DOHH2 (cell line): ENCODE results near the gene WARS2.

Source experiments
- H3F3A ChIP-seq: fragments of 200-600 bp; sonication (generic), shearing (Covaris generic); 2 replicates; pipeline ENCODE4 v1.6.0; 2016; ENCODE audit warnings: antibody characterized with exemption, mild to moderate bottlenecking; ENCODE audit not compliant: control insufficient read depth, insufficient read depth
- H3K27ac ChIP-seq: fragments of 200-600 bp; sonication (generic); 2 replicates; pipeline ENCODE4 v1.5.1; 2014; ENCODE audit warnings: low read depth, mild to moderate bottlenecking, low read length, moderate library complexity
- H3K27me3 ChIP-seq: fragments of 200-600 bp; sonication (generic); 2 replicates; pipeline ENCODE4 v1.6.1; 2014; ENCODE audit warnings: mild to moderate bottlenecking, low read length, mixed read lengths; ENCODE audit not compliant: control insufficient read depth
- H3K36me3 ChIP-seq: fragments of 200-600 bp; sonication (generic); 2 replicates; pipeline ENCODE4 v1.6.1; 2014; ENCODE audit warnings: mild to moderate bottlenecking, low read length, moderate library complexity, mixed read lengths; ENCODE audit not compliant: control insufficient read depth
- H3K4me1 ChIP-seq: fragments of 200-600 bp; sonication (generic); 2 replicates; pipeline ENCODE4 v1.6.1; 2014; ENCODE audit warnings: mild to moderate bottlenecking, low read length, mixed read lengths; ENCODE audit not compliant: control insufficient read depth
- H3K4me2 ChIP-seq: fragments of 200-600 bp; sonication (generic); 2 replicates; pipeline ENCODE4 v1.6.0; 2014; ENCODE audit warnings: mild to moderate bottlenecking, low read length, moderate library complexity
- H3K4me3 ChIP-seq: fragments of 200-600 bp; sonication (generic); 2 replicates; pipeline ENCODE4 v1.5.1; 2014; ENCODE audit warnings: mild to moderate bottlenecking, low read length, mixed read lengths
- H3K79me2 ChIP-seq: fragments of 200-600 bp; sonication (generic); 2 replicates; pipeline ENCODE4 v1.6.1; 2014; ENCODE audit warnings: mild to moderate bottlenecking, low read length, mixed read lengths; ENCODE audit not compliant: control insufficient read depth
- H3K9me2 ChIP-seq: fragments of 200-600 bp; sonication (generic); replicated peaks from 2 replicates; pipeline ENCODE4 v1.6.1; 2014; ENCODE audit warnings: mild to moderate bottlenecking, low read length, mixed read lengths; ENCODE audit not compliant: control insufficient read depth
- H3K9me3 ChIP-seq: fragments of 200-600 bp; sonication (generic); 2 replicates; pipeline ENCODE4 v1.6.1; 2014; ENCODE audit warnings: antibody characterized with exemption, low read length, mixed read lengths; ENCODE audit not compliant: control insufficient read depth, insufficient read depth
- H4K20me1 ChIP-seq: fragments of 200-600 bp; sonication (generic); 2 replicates; pipeline ENCODE4 v1.6.0; 2014; ENCODE audit warnings: low read depth, mild to moderate bottlenecking, antibody characterized with exemption, low read length, moderate library complexity; ENCODE audit not compliant: control insufficient read depth, insufficient read depth
- EZH2phosphoT487 ChIP-seq: fragments of 200-600 bp; sonication (generic); IDR thresholded peaks from 2 replicates; pipeline ENCODE4 v1.6.1; 2017; ENCODE audit warnings: borderline replicate concordance, mild to moderate bottlenecking, antibody characterized with exemption, low read length, moderate library complexity, mixed read lengths
- TF ChIP-seq, protein P1 (sequence below): fragments of 200-600 bp; sonication (generic); IDR thresholded peaks from one replicate; pipeline ENCODE4 v1.5.1; 2014; ENCODE audit warnings: antibody characterized with exemption, mild to moderate bottlenecking, low read depth, low read length; ENCODE audit not compliant: poor library complexity, severe bottlenecking

The WARS2 gene

DNA sequence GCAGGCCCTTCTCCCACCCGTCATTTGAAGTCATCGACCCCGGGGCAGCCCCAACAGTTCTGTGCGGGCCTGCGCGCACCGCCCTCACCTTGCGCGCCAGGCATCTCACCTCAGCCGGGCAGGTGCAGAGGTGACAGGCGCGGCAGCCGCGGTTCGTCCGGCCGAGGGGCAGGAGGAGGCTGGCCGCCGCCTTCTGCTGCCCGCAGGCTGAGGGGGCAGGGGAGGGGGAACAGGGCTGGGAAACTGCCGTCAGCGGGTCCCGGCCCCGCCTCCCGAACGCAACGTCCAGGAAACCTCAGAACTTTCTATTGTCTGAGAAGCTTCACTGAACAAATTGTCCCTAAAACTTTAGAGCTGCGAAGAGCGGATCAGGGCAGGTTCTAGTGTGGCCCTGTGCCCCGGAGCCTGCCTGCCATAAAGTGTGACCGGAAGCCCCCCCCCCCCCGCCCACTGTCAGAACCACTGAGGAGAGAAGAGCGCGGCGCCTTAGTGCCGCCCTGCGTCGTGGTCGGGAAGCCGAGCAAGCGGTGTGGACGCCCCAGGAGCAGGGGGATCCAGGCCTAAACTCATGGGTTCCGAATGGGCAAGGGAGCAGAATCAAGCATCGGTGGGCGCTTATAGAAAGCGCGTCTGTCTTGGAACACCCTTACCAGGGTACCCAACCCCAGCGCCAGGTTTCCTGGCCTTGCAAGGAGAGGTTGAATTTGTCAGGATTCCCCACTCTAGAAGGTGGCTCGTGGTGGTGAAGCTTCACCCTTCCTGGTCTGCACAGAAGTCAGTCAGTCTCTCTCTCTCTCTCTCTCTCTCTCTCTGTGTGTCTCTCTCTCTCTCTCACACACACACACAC, 139.0 kb downstream of the WARS2 start:
- Histone ChIP-seq H3K36me3 (no peaks in the 10 kb centered on the region), H3K4me3 (no peak overlapping the region), H3K4me1 (no peaks in the 10 kb centered on the region), H3K9me2 (no peaks in the 10 kb centered on the region), H3K27me3 (peaks cover 3% of the 10 kb centered on the region), H3K4me2 (no peak overlapping the region), H4K20me1 (no peaks in the 10 kb centered on the region), H3K9me3 (no peaks in the 10 kb centered on the region), H3K27ac (no peak overlapping the region), H3F3A (no peaks in the 10 kb centered on the region), H3K79me2 (no peaks in the 10 kb centered on the region)
- TF ChIP-seq, protein P1, sequence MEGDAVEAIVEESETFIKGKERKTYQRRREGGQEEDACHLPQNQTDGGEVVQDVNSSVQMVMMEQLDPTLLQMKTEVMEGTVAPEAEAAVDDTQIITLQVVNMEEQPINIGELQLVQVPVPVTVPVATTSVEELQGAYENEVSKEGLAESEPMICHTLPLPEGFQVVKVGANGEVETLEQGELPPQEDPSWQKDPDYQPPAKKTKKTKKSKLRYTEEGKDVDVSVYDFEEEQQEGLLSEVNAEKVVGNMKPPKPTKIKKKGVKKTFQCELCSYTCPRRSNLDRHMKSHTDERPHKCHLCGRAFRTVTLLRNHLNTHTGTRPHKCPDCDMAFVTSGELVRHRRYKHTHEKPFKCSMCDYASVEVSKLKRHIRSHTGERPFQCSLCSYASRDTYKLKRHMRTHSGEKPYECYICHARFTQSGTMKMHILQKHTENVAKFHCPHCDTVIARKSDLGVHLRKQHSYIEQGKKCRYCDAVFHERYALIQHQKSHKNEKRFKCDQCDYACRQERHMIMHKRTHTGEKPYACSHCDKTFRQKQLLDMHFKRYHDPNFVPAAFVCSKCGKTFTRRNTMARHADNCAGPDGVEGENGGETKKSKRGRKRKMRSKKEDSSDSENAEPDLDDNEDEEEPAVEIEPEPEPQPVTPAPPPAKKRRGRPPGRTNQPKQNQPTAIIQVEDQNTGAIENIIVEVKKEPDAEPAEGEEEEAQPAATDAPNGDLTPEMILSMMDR, result no peak
- TF ChIP-seq EZH2phosphoT487, result no peak

GRCh38 chr1:119000371-119001180, 139.9 kb downstream of the WARS2 start:
- Histone ChIP-seq H3K36me3 (no peaks in the 10 kb centered on the region), H3K27ac (no peak overlapping the region), H3K27me3 (peaks cover 3% of the 10 kb centered on the region), H3K4me2 (no peak overlapping the region), H4K20me1 (no peaks in the 10 kb centered on the region), H3K4me3 (no peak overlapping the region), H3K9me3 (no peaks in the 10 kb centered on the region), H3K9me2 (no peaks in the 10 kb centered on the region), H3F3A (no peaks in the 10 kb centered on the region), H3K4me1 (no peaks in the 10 kb centered on the region), H3K79me2 (no peaks in the 10 kb centered on the region)
- TF ChIP-seq, protein P1, result no peak
- no peak for TF ChIP-seq EZH2phosphoT487

- H3K27me3 ChIP-seq, result peaks cover 6% of the 10 kb centered on the region
Measured at GRCh38 chr1:118999348-119000071, 140.9 kb downstream of the WARS2 start.

More at GRCh38 chr1:118999348-119000071, 140.9 kb downstream of the WARS2 start:
- H3K9me2 ChIP-seq, result no peaks in the 10 kb centered on the region
- H3K27ac ChIP-seq, result no peak overlapping the region
- H3K4me2 ChIP-seq, result no peak overlapping the region
- H3F3A ChIP-seq, result no peaks in the 10 kb centered on the region
- H3K9me3 ChIP-seq, result no peaks in the 10 kb centered on the region
- H4K20me1 ChIP-seq, result no peaks in the 10 kb centered on the region
- TF ChIP-seq, protein P1, result no peak
- TF ChIP-seq EZH2phosphoT487, result no peak
- no peaks in the 10 kb centered on the region for H3K36me3 ChIP-seq
- H3K4me3 ChIP-seq, result no peak overlapping the region
- H3K79me2 ChIP-seq, result no peaks in the 10 kb centered on the region
- no peaks in the 10 kb centered on the region for H3K4me1 ChIP-seq
